GM19328 (cell line): ENCODE data around the gene PRKCSH.
"Not testable (repeated sequence)": the region's sequence is repeated elsewhere in the genome, so short reads cannot be mapped to it uniquely, and the experiment has no call there.

Experiments used
- ATAC-seq: cut with Tn5 transposase; IDR thresholded peaks from one replicate; pipeline ENCODE4 v1.9.1; 2021; ENCODE audit warnings: mild to moderate bottlenecking, moderate library complexity; ENCODE audit not compliant: unreplicated experiment

PRKCSH gene

DNA sequence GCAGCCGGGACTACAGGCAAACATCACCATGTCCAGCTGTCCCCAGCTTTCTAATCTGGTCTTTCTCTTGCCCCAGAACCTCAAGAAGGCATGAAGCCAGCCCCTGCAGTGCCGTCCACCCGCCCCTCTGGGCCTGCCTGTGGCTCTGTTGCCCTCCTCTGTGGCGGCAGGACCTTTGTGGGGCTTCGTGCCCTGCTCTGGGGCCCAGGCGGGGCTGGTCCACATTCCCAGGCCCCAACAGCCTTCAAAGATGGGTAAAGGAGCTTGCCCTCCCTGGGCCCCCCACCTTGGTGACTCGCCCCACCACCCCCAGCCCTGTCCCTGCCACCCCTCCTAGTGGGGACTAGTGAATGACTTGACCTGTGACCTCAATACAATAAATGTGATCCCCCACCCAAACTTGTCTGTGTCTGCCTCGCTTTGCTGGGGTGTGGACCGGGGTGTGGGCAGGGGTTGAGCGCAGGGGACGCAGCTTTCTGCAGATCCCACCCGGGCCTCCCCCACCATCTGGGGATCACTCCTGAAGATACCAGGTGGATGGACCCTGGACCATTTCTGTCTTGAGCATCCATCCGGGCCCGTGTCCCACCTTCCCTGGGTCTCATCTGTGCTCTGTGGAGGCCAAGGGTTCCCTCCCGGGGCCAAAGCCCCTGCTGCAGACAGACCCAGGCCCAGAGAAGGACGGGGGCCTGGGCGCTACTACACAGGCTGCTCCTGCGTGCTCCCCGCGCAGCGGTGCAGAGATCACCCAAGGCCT lies 15.3 kb downstream of the PRKCSH start:
- ATAC-seq = no peak

DNA sequence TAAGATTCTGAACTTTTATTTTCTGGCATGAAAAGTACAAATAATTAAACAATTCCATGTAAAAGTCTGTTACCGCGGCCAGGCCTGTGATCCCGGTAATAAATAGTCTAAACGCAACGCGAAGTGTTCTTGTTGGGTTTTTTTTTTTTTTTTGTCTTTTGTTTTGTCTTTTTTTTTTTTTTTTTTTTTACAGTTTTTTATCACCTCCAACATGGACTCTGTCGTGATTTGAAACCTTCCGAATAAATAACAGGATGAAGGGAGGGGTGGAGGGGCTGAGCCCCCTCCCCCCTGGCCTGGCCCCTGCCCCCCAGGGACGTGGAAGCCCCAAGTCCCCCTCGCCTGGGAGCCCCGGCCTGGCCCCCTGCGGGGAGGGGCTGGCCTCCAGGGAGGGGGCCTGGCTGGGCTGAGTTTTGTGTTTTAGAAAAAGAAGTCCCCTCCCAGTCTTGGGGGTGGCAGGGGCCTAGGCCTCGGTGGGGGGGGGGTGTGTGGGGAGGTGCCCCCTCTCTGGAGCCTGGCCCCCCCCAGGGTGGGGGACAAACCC lies 16.0 kb downstream of the PRKCSH start:
- no peak for ATAC-seq

DNA sequence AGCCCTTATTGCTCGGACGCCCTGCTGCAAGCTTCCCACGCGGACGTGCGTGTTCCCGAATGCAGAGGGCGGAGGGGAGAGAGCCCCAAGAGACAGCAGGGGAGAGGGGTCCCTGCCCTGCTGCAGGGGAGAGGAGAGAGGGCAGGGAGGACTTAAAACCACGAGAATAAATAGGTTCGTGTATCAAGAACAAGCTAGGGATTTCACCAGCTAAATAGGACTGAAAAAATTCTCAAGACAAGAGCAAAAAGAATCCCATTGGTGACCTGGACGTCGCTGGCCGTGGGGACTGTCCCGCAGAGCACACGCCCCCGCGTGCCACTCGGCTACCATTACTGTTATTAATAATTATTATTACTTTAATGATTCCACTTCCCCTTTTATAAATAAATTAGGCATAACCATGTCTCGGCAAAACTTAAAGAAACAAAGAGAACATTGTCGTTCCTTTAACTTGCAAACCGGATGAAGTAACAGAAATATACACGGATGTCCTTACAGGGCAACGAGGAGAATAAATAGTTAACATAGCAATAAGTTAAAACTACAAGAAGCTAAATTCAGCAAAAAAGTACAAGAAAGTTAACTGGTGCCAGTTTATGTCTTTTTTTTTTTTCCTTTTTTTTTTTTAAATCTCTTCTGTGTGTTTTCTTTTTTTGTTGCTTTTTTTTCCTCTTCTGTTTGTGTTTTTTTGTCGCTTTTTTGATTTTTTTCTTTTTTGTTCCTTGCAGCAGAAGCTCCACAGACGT lies 16.6 kb downstream of the PRKCSH start:
- ATAC-seq = no peak

DNA sequence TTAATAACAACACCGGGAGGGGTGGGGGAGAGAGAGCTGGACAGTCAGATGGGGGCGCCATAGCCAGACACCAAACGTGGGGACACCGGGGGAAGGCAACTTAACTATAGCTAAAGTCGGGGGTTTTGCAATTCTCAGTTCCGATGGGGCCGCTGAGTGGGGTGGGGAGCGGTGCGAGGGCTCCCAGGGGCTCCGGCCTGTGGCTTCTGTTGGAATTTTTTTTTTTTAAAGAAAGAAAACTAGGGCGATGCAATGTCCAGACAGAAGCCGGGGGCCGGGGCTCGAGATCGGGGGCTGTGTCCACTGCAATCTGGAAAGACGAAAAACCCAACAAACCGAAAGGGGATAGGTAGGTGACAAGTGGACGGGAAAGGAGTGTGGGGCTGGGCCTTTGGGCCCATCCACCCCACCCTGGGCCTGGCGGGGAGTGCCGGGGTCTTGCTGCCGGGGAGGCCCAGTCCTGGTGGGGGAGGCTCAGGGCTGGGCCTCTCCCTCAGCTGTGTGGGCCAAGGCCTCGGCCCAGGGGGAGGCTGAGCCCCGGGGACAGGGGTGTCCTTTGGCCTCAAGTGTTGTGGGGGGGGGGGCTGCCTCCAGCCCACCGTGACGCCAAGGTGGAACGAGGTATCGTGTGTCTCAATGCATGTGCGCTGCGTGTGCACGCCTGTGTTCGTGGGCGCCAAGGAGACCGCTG lies 17.3 kb downstream of the PRKCSH start:
- no peak for ATAC-seq

DNA sequence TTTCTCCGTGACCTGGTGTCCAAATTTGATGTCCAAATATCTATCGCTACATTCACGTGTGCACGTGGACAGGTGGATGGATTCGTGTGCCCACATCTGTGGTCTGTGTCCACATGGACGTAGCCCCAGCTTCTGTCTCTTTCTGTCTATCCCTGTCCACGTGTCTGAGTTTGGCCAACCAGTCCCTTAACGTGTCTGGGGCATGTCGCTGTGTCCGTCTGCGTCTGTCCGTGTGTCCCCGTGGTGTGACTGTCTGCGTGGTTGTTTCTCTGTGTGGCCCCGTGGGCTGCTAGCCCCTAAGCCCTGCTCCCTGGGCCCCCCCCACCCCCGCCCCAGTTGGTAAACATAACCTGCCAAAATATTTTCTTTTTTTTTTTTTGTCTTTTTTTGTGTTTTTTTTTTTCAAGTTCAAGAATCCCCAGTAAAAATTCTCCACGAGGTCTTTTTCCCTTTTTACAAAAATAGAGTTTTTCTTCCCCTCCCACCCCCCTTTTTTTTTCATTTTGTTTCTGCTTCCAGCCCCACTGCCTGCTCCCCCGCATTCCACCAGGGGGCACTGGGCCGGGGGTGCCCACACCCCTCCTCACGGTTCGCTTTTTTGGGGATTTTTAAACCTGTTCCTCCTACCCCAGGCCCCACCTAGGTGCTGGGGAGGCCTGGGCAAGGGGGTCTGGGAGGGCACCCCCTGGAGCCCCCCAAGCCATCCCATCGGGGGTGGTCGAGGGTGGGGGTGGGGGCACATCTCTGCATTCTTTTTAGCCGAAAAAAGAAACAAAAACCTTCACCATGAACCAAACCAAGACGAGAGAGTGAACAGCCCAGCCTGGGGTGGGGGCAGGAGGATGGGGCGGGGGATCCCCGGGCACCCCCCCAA lies 18.3 kb downstream of the PRKCSH start:
- ATAC-seq = no peak

DNA sequence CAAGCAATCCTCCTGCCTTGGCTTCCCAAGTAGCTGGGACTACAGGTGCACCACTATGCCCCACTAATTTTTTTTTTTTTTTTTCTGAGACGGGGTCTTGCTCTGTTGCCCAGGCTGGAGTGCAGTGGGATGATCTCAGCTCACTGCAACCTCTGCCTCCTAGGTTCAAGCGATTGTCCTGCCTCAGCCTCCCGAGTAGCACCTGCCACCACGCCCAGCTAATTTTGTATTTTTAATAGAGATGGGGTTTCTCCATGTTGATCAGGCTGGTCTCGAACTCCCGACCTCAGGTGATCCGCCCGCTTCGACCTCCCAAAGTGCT lies 19.8 kb downstream of the PRKCSH start:
- not testable (repeated sequence) for ATAC-seq

DNA sequence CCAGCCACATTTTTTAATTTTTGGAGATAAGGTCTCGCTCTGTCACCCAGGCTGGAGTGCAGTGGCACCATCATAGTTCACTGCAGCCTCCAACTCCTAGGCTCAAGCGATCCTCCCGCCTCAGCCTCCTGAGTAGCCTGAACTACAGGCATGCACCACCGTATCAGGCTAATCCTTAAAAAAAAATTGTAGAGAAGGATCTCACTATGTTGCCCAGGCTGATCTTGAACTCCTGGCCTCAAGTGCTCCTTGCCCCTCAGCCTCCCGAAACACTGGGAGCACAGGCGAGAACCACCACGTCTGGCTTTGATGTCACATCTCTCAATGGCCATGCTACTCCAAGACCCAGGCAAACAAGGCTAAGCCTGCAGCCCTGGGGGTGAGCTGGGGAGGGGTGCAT lies 21.2 kb downstream of the PRKCSH start:
- ATAC-seq = no peak

DNA sequence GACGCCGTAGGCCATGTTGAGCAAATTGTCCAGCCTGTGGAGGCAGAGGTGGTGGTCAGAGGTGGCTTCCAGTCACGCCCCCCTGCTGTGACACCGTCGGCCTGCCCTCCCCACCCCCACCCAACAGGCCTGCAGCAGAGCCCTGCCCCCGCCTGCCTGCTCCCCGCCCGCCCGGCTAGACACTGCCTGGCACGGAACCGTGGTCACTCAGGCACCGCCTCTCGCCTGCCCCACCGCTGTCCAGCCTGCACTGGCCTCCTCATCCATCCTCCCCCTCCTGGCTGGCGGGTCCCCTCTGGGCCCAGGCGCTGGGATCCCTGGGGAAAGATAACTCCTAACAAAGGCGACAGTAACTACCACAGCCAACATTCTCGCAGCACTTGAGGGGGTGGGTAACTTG lies 21.7 kb downstream of the PRKCSH start:
- ATAC-seq = no peak

DNA sequence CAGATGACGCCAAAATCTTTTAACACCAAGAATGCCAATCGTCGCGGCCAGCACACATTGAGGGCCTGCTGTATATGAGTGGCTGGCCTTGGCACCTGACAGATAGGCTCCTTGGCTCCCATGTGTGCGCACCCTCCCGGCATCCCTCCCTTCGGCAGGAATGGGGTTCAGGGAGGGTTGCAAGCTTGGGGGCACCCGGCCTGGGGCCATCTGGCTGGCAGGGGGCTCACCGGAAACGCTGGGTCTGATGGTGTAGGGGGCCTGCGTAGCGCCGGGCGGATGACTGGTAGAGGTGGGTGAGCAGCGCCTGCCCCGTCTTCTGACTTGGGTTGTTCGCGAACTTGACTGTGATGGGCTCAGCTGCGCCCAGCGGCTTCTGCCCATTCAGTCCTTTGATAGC lies 22.4 kb downstream of the PRKCSH start:
- ATAC-seq = no peak

DNA sequence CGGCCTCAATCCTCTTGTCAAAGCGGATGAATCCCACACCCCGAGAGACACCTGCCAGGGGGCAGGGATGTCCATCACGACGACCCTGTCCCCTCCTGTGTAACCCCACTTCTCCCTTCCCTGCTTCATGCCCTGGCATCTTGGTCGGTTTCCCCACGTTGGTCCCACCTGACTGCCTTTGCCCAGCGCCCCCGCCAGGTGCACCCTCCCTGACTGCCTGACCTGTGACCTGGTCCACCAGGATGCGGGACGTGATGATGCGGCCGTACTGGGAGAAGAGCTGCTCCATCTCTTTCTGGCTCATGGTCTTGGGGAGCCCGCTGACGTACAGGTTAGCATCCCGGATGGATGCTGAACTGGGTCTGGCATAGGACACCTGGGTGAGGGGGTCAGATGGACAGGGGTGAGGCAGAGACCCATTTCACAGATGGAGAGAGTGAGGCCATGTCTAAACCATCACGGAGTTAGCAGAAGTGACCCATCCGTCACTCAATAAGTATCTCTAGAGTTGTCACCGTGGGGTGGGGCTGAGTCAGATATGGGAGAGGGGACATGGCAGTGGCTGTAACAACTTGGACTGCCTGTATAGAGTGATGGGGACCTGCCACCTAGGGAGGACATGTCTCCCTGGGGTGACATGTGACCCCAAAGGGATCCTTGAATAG lies 22.9 kb downstream of the PRKCSH start:
- ATAC-seq = no peak

DNA sequence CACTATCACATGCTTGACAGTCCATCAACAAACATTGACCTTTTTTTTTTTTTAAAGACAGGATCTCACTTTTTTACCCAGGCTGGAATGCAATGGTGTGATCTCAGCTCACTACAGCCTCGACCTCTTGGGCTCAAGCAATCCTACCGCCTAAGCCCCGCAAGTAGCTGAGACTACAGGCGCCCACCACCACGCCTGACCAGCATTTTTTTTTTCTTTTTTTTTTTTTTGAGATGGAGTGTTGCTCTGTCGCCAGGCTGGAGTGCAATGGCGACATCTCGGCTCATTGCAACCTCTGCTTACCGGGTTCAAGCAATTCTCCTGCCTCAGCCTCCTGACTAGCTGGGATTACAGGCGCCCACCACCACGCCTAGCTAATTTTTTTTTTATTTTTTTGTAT lies 23.5 kb downstream of the PRKCSH start:
- not testable (repeated sequence) for ATAC-seq

DNA sequence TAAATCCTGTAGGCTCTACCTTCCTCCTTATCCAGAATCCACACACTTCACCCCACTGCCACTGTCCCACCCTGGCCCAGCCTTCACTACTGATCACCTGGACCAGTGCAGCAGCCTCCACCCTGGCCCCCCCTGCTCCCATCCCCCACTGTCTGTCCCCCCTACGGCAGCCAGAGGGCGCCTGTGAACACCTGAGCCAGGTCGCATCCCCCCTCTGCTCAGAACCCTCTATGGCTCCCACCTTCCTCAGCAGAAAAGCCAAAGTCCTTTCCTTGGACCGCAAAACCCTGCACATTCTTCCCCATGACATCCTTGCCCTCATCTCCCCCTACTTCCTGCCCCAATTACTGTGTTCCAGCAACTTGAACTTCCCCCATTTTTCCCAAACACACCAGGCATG lies 24.8 kb downstream of the PRKCSH start:
- no peak for ATAC-seq

DNA sequence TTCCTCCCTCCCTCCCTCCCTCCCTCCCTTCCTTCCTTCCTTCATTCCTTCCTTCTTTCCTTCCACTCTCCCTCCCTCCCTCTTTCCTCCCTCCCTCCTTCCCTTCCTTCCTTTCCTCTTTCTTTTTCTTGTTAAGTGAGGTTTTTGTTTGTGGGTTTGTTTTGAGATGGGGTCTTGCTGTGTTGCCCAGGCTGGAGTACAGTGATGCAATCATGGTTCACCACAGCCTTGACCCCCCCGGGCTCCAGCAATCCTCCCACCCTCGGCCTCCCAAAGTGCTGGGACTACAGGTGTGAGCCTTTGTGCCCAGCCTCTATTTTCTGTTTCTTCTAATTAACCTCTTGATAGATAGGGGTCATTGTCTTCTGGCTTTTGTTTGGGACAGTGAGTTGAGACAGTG lies 26.0 kb downstream of the PRKCSH start:
- no peak for ATAC-seq

DNA sequence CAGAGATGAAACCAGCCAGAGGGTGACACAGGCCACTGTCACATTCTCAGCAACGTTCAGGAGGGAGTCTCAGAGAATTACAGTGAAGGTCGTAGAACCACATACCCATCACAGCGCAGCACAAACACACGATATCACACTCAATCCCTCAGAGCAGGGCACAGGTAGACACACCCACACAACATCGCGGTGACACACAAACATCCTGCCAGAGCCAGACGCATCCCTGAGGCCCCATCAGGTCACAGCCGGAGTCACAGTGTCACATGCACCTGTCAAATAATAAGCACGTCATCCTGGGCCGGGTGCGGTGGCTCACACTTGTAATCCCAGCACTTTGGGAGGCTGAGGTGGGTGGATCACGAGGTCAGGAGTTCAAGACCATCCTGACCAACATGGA lies 28.0 kb downstream of the PRKCSH start:
- ATAC-seq = no peak

DNA sequence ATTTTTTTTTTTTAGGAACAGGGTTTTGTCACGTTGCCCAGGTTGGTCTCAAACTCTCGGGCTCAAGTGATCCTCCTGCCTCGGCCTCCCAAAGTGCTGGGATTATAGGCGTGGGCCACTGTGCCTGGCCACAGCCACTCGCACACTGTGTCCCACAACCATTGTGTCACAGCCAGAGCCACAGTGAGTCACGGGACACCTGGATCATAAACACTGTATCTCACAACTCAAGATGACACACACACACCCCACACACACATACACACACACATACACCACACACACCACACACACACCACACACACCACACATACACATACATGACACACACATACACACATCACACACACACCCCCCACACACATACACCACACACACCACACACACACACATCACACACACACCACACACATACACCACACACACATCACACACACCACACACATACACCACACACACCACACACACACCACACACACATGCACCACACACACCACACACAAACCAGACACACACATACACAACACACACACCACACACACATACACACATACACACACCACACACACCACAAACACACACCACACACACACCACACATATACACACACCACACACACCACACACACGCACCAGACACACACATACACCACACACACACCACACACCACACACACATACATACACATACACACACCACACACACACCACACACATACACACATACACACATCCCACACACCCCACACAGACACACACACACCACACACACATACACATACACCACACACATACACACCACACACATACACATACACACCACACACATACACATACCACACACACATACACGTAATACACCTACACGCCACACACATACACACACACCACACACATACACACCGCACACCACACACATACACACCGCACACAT lies 29.2 kb downstream of the PRKCSH start:
- ATAC-seq = no peak

DNA sequence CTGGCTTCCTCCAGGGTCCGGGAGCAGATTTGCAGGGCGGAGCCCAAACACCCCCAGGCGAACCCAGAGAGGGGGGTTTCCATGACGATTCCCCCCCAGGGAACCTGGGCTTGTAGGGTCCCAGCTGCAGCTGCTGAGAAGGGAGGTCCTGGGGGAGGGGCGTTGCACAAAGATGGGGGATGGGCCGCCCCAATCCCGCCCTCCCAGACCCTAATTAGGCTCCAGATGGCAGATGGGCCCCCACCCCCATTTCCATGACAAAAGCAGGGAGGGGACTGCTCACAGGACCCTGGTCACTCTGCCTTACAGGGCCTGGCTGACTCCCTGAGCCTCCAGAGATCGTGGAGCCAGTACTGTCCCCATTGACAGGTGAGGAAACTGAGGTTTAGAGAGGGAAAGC lies 30.2 kb downstream of the PRKCSH start:
- ATAC-seq = no peak

DNA sequence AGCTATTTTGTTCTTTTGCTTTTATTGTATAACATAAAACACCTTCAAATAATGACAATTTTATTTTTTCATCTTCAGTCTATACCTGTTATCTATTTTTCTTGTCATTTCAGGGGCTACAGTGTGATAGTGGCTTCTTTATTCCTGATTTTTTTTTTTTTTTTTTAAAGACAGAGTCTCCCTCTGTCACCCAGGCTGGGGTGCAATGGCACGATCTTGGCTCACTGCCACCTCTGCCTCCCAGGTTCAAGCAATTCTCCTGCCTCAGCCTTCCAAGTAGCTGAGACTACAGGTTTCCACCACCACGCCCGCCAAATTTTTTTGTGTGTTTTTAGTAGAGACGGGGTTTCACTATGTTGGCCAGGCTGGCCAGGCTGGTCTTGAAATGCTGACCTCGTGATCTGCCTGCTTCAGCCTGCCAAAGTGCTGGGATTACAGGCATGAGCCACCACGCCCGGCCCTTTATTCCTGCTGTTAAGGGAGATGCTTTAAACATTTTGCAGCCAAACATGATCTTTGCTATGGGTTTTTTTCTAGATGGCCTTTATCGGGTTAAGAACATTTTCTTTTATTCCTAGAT lies 32.9 kb downstream of the PRKCSH start:
- not testable (repeated sequence) for ATAC-seq

DNA sequence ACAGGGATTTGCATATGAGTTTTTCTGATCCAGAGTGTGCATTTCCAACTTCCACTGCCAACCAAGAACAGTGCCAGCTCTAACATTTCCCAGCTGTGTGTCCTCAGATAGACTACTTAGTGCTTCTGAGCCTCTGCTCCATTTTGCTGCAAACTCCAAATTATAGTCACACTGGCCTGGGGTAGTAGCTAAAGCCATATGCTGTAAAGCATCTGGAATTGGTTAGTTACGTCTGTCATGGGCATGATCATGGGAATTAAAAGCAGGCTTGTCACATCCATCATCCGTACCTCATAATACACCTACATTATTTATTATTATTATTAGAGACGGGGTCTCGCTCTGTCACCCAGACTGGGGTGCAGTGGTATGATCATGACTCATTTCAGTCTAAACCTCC lies 38.3 kb downstream of the PRKCSH start:
- ATAC-seq = no peak

DNA sequence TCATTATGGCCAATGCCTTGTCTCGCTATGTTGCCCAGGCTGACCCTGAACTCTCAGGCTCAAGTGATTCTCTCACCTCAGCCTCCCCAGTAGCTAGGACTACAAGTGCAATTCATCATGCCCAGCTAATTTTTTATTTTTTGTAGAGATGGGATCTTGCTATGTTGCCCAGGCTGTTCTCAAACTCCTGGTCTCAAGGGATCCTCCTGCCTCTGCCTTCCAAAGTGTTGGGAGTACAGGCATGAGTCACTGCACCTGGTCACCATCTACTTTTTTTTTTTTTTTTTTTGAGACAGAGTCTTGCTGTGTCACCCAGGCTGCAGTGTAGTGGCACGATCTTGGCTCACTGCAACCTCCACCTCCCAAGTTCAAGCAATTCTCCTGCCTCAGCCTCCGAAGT lies 39.9 kb downstream of the PRKCSH start:
- not testable (repeated sequence) for ATAC-seq
